ENCODE results near the gene JPH3.

DNA sequence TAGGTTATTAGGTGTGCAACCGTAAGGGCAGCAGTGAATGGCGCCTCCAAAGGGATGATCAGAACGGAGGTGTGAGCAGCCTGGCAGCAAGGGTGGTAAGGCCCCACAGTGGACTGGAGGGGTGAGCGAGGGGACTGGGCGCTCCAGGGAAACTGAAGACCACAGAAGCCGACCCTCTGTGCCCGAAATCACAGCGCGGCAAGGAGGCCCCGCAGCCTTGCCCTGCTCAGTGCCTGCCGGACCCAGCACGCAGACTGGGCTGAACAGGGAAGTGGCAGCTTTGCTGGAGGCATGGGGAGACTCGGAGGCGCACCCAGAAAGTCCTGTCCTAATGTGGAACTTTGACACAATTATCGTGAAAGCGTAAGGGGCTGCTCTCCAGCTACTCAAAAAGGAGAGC, 125.0 kb downstream of the JPH3 start:
- no peak for TF ChIP-seq GATA2 (IDR thresholded peaks at IDR 0.05; ENCODE audit: low read depth, low read length)
- TF ChIP-seq GATA3 (IDR thresholded peaks at IDR 0.05; ENCODE audit: low read depth, low read length), result no peak

Data from SH-SY5Y (cell line).